Fibroblast of pulmonary artery (primary cell): Measurements from ENCODE around the gene ANO6.
"Not testable (repeated sequence)": the region's sequence is repeated elsewhere in the genome, so short reads cannot be mapped to it uniquely, and the experiment has no call there.

ENCODE experiments used
- DNase-seq: peaks from one replicate; pipeline ENCODE4 v3.0.0-alpha.2; 2010; ENCODE audit warnings: low read depth
- H3K4me3 ChIP-seq: replicated peaks from 2 replicates; pipeline ENCODE4 v1.5.1; 2011; ENCODE audit warnings: low read depth, mild to moderate bottlenecking, control low read depth, low read length, moderate library complexity
- CTCF ChIP-seq: IDR thresholded peaks from 2 replicates; pipeline ENCODE4 v1.5.1; 2011; ENCODE audit warnings: mild to moderate bottlenecking, control low read depth, low read length, inconsistent platforms; ENCODE audit errors: missing control alignments

The ANO6 gene

GRCh38 chr12:45235087-45236025, 19.5 kb downstream of the ANO6 start:
- TF ChIP-seq CTCF: no peak
- DNase-seq: peak; percentile 57
- no peak overlapping the region for H3K4me3 ChIP-seq

DNA sequence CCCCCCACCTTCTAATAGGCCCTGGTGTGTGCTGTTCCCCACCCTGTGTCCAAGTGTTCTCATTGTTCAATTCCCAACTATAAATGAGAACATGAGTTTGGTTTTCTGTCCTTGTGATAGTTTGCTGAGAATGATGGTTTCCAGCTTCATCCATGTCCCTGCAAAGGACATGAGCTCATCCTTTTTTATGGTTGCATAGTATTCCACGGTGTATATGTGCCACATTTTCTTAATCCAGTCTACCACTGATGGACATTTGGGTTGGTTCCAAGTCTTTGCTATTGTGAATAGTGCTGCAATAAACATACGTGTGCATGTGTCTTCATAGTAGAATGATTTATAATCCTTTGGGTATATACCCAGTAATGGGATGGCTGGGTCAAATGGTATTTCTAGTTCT, 20.5 kb downstream of the ANO6 start:
- DNase-seq, H3K4me3 ChIP-seq: not testable (repeated sequence)

- no peak overlapping the region for H3K4me3 ChIP-seq
- DNase-seq: no peak
- no peak for TF ChIP-seq CTCF
Measured at GRCh38 chr12:45242180-45242579, 26.3 kb downstream of the ANO6 start.

GRCh38 chr12:45243963-45244362, 28.1 kb downstream of the ANO6 start:
- no peak overlapping the region for H3K4me3 ChIP-seq

DNA sequence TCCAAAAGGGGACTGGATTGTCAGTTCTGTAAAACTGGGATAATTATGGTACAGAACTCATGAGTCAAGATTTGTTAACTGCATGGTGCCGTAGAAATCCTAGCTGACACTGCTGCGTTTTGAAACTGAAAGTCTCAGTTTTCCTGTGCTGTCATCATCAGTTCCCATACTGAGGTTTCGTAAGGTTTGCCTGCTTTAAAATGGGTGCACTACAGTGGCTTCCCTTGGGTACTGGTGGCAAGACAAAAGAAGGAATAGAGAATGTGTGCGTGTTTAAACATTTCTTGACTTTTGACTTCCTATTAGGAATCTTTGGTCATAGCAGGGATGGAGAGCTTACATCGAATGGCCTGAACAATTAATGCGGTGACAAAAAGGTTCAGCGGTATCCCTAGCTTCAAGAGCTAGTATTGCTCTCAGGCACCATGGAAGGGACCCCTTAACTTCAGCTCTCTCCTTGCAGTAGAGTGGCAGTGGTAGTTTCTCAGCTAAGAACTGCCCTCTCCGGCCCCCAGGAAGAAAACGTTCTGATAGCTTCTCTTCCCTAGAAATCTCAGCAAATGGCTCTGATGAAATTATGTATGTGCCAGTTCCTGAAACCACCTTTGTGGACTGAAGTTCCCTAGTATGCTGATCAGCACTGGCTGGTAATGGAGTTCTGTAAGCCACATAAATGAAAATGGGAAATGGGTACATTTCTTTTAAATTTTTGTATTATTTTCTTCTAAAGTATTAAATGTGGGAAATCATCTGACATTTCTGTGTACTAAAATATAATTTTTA, 28.9 kb downstream of the ANO6 start:
- no peak for TF ChIP-seq CTCF
- H3K4me3 ChIP-seq: no peak overlapping the region
- DNase-seq: peak; percentile 52

More at GRCh38 chr12:45243963-45244362, 28.1 kb downstream of the ANO6 start:
- no peak for TF ChIP-seq CTCF
- no peak for DNase-seq

GRCh38 chr12:45246236-45246635, 30.3 kb downstream of the ANO6 start:
- no peak for DNase-seq
- TF ChIP-seq CTCF: no peak
- H3K4me3 ChIP-seq: no peak overlapping the region

DNA sequence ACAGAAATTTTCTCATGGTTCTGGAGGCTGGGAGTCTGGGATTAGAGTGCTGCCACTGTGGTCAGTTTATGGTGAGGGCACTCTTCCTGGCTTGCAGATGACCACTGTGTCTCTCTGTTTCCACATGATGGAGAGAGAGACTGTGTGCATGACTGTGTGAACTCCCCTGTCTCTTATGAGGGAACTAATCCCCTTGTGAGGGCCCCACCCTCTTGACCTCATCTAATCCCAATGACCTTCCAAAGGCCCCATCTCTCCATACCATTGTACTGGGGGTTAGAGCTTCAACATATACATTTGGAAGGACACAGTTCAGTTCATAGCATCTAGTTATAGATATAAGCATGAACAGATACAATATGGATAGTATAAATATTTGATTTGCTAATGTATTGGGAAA, 31.7 kb downstream of the ANO6 start:
- no peak for TF ChIP-seq CTCF
- no peak for DNase-seq
- H3K4me3 ChIP-seq: no peak overlapping the region
